Bronchial epithelial cell (primary cell): ENCODE data around the gene DAPK2. TPM values are rescaled to one million over a fixed set of nuclear protein-coding genes. Genes with fewer than 3 reads are reported as not detected.
A peak's percentile ranks its signal among the peaks of the same experiment; 100 is the strongest.

Experiments used
- DNase-seq: peaks from one replicate; pipeline ENCODE4 v3.0.0-alpha.2; 2010; ENCODE audit warnings: low read depth
- FAIRE-seq: peaks from 2 replicates; lab custom pipeline; 2011; peaks lifted over from hg19 to GRCh38; lab: Jason Lieb, UNC
- H3K27me3 ChIP-seq: 2 replicates; pipeline ENCODE4 v1.5.1; 2011; ENCODE audit warnings: low read length; ENCODE audit not compliant: control insufficient read depth, insufficient read depth
- H3K36me3 ChIP-seq: 2 replicates; pipeline ENCODE4 v1.5.1; 2011; ENCODE audit warnings: low read length; ENCODE audit not compliant: control insufficient read depth, insufficient read depth
- H3K4me3 ChIP-seq: 2 replicates; pipeline ENCODE4 v1.5.1; 2011; ENCODE audit warnings: mild to moderate bottlenecking, low read depth, low read length, control low read depth
- total RNA-seq: library from RNA; depleted of rRNA; stranded (reverse); fragments of >200 nt; gene quantifications from 2 replicates; pipeline ENCODE4 v1.2.1, GENCODE V29; 2014
- TF ChIP-seq, protein P1 (sequence below): IDR thresholded peaks from 2 replicates; pipeline ENCODE4 v1.5.1; 2011; ENCODE audit warnings: mild to moderate bottlenecking, moderate library complexity, low read length, control low read depth, inconsistent platforms; ENCODE audit not compliant: insufficient read depth, severe bottlenecking

Gene DAPK2
- total RNA-seq: 0.53 and 3.3 TPM in 2 replicates

DNA sequence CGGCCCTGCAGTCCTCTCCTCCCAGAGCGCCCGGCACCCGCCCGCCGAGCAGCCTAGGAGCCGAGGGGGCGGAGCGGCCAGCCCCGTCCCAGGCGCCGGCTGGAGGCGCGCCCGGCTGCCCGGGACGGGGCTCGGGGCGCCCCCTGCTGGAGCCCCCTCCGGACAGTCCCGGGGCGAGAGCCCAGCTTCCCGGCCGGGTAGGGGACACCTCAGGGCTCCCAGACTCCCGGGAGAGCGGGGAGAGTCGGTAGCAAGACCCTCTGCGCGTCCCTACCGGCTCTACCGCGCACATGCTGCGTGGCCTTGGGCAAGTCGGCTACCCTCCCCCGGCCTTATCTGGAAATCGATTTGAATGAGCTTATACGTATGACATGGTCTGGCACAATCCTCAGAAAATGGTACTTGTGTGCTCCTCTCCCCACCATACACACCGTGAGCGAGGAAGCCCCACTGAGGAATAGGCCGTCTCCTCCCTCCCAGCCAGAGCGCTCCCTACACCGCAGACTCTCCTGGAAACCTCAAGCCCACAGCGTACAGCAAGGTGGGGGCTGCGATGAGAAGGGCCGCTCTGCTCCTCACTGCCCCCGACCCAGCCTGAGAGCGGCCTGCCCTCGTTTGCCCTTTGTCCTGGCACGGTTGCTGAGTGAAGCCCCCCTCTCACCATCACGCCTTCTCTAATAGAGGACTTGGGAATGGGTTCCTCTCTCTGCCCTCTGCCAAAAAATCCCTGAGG, at the start of gene DAPK2:
Gene DAPK2, minus strand, starts transcription at position 65 of the 733 bp plus-strand sequence. CDS start 6,224 bp downstream, outside the sequence.
- Histone ChIP-seq H3K4me3 (peak within 1 kb of the TSS; percentile 42), H3K27me3 (peaks cover 32% of the 10 kb centered on the region), H3K36me3 (no peaks in the 10 kb centered on the region)
- TF ChIP-seq, protein P1, sequence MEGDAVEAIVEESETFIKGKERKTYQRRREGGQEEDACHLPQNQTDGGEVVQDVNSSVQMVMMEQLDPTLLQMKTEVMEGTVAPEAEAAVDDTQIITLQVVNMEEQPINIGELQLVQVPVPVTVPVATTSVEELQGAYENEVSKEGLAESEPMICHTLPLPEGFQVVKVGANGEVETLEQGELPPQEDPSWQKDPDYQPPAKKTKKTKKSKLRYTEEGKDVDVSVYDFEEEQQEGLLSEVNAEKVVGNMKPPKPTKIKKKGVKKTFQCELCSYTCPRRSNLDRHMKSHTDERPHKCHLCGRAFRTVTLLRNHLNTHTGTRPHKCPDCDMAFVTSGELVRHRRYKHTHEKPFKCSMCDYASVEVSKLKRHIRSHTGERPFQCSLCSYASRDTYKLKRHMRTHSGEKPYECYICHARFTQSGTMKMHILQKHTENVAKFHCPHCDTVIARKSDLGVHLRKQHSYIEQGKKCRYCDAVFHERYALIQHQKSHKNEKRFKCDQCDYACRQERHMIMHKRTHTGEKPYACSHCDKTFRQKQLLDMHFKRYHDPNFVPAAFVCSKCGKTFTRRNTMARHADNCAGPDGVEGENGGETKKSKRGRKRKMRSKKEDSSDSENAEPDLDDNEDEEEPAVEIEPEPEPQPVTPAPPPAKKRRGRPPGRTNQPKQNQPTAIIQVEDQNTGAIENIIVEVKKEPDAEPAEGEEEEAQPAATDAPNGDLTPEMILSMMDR: peak; percentile 77
- no peak for FAIRE-seq
- DNase-seq: peak; percentile 25

GRCh38 chr15:64095431-64095794, 49.1 kb upstream of the DAPK2 start:
- TF ChIP-seq, protein P1: no peak
- no peak for FAIRE-seq

GRCh38 chr15:64093627-64094417, 47.5 kb upstream of the DAPK2 start, which contains the start of gene CIAO2A:
Gene CIAO2A (minus strand): TSS chr15:64093838. CDS start chr15:64093768, 70 bp downstream.
- DNase-seq (peak; percentile 99), FAIRE-seq (no peak)
- no peaks in the 10 kb centered on the region for H3K27me3 ChIP-seq
- TF ChIP-seq, protein P1: no peak
- H3K4me3 ChIP-seq: peak within 1 kb of the TSS; percentile 76
- peaks cover 1% of the 10 kb centered on the region for H3K36me3 ChIP-seq

More at GRCh38 chr15:64095431-64095794, 49.1 kb upstream of the DAPK2 start:
- no peaks in the 10 kb centered on the region for H3K27me3 ChIP-seq
- peak overlapping the region; percentile 78 for H3K4me3 ChIP-seq
- no peaks in the 10 kb centered on the region for H3K36me3 ChIP-seq
- no peak for DNase-seq

DNA sequence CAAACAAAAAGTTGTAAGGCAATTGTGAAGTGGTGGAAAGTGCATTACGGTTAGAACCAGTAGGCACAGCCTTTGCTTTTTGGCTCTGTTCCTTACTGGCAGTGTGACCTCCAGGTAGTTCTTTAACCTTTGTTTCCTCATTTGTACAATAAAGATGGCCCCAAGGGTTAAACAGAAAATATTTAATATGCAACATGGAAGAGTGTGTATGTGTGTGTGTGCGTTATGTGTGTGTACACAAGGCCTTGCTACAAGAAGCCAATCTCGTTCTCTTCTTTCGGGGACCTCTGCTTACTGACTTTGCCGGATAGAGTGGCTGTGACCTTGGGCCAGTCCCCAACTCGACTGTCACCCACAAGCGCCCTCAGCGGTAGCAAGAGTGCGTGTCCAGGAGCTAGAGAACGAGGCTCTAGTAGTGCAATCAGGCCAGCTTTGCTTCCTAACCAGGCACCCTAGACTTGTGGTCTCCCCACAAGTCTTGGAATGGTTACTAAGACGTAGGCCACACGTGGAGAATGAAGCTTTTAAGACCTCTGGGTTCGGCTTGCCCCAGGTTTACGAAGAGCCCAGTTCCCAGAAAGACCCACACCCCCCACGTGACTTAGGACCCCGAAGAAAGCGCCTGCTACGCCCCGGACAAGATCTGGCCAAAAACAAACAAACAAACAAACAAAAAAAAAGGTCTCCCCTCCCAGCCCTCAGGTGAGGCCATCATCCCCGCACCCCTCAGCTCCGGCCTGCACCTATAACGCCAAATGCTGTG, 46.8 kb upstream of the DAPK2 start:
- H3K27me3 ChIP-seq: no peaks in the 10 kb centered on the region
- FAIRE-seq (no peak), DNase-seq (no peak)
- peaks cover 3% of the 10 kb centered on the region for H3K36me3 ChIP-seq
- peak overlapping the region; percentile 76 for H3K4me3 ChIP-seq
- TF ChIP-seq, protein P1: no peak

DNA sequence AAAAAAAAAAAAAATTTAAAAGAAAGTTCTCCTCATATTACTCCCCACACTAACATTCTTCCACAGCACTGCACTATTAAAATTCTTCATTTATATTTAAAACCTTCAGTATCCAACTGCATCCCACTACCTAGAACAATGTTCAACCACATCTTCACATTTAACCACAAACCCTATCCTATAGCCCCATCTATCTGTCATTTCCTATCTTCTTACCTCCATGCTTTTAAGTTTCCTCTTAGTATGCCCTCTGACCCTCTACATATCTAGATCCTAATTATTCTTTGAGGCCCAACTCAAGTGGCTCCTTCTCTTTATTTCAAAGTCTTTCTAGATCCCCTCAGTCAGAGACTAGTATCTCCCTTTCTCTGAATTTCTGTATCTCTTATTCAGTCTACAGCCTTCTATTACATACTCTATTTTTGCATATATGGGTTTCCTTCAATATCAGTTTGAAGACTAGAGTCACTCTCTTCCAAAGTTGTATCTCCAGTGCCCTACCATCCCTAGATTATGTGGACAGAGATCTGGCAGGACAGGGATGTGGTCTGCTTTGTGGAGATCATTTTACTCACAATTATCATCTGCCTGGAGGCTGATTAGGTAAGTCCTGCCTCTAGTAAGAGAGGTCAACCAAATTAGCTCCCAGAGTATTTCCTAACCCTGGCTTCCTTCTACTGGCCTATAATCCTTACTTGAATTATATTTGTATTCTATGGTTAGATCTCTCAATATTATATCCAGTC, 46.0 kb upstream of the DAPK2 start:
- DNase-seq (no peak), FAIRE-seq (no peak)
- Histone ChIP-seq H3K36me3 (peaks cover 5% of the 10 kb centered on the region), H3K4me3 (no peak overlapping the region), H3K27me3 (no peaks in the 10 kb centered on the region)
- TF ChIP-seq, protein P1: no peak
